Uterus (tissue), 2 donors: ENCODE measurements around the gene SCAF4.

ENCODE experiments used
- POLR2A ChIP-seq, 2 donors: fragments of 450-650 bp; IDR thresholded peaks; one replicate each; pipeline ENCODE4 v1.6.1; 2016; ENCODE audit warnings: antibody characterized with exemption in 2 of 2, mild to moderate bottlenecking in 1 of 2, moderate library complexity in 1 of 2
- TF ChIP-seq, protein P1 (sequence below), 4 experiments: fragments of 200-600 bp in 2 of 4; fragments of 450-650 bp in 2 of 4; sonication (generic) in 2 of 4; IDR thresholded peaks; one replicate each; pipeline ENCODE4 v1.5.1; 2016 to 2019; ENCODE audit warnings: antibody characterized with exemption in 4 of 4, mild to moderate bottlenecking in 2 of 4, moderate library complexity in 1 of 4

DNA sequence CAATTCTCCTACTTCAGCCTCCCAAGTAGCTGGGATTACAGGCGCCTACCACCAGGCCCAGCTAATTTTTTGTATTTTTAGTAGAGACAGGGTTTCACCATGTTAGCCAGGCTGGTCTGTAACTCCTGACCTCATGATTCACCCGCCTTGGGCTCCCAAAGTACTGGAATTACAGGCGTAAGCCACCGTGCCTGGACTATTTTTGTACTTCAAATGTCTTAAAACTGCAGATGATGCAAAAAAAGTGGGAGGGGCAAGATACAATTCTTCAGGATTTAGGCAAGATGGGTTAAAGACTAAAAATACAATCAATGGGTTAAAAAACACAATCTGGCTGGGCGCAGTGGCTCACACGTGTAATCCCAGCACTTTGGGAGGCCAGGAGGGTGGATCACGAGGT is 4.7 kb downstream of the SCAF4 start:
- TF ChIP-seq, protein P1, sequence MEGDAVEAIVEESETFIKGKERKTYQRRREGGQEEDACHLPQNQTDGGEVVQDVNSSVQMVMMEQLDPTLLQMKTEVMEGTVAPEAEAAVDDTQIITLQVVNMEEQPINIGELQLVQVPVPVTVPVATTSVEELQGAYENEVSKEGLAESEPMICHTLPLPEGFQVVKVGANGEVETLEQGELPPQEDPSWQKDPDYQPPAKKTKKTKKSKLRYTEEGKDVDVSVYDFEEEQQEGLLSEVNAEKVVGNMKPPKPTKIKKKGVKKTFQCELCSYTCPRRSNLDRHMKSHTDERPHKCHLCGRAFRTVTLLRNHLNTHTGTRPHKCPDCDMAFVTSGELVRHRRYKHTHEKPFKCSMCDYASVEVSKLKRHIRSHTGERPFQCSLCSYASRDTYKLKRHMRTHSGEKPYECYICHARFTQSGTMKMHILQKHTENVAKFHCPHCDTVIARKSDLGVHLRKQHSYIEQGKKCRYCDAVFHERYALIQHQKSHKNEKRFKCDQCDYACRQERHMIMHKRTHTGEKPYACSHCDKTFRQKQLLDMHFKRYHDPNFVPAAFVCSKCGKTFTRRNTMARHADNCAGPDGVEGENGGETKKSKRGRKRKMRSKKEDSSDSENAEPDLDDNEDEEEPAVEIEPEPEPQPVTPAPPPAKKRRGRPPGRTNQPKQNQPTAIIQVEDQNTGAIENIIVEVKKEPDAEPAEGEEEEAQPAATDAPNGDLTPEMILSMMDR (IDR thresholded peaks at IDR 0.05), result no peak
- no peak for TF ChIP-seq POLR2A (IDR thresholded peaks at IDR 0.05)
